ENCODE measurements around the gene PLXDC1.

Gene PLXDC1

DNA sequence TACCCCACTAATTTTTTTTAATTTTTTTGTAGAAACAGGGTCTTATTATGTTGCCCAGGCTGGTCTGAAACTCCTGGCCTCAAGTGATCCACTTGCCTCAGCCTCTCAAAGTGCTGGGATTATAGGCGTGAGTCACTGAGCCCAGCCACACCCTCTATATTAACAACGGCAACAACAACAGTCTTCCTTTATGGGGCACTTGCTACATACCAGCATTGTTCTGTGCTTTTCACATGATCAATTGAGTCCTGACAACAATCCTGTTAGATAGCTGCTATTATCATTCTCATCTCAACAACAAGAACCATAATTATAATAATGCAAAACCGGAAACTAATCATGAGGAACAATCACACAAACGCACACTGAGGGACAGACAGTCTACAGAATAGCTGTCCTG, 27.1 kb upstream of the PLXDC1 start:
- no peak for DNase-seq (ENCODE audit: low spot score)
- TF ChIP-seq, protein P1, sequence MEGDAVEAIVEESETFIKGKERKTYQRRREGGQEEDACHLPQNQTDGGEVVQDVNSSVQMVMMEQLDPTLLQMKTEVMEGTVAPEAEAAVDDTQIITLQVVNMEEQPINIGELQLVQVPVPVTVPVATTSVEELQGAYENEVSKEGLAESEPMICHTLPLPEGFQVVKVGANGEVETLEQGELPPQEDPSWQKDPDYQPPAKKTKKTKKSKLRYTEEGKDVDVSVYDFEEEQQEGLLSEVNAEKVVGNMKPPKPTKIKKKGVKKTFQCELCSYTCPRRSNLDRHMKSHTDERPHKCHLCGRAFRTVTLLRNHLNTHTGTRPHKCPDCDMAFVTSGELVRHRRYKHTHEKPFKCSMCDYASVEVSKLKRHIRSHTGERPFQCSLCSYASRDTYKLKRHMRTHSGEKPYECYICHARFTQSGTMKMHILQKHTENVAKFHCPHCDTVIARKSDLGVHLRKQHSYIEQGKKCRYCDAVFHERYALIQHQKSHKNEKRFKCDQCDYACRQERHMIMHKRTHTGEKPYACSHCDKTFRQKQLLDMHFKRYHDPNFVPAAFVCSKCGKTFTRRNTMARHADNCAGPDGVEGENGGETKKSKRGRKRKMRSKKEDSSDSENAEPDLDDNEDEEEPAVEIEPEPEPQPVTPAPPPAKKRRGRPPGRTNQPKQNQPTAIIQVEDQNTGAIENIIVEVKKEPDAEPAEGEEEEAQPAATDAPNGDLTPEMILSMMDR (IDR thresholded peaks at IDR 0.05; ENCODE audit: extremely low read depth, missing control alignments), result no peak

DNA sequence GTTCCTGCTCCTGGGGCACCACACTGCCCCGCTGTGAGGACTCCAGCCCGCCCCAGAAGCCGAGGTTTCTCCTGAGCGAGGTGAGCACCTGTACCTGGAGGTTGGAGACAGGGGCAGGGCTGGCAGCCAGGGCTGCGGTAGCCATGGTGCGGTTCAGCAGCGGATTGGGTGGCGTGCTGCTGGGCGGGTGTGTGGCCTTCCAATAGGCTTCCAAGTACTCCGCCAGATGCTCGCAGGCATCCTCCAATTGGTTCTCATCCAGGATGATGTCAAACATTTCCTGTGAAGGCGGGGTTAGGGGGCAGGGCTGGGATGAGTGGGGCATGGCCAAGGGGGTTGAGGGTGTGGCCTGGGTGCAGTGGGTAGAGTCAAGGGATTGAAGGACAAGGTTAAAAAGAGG, 25.8 kb upstream of the PLXDC1 start:
- TF ChIP-seq, protein P1 (IDR thresholded peaks at IDR 0.05; ENCODE audit: extremely low read depth, missing control alignments), result no peak
- no peak for DNase-seq (ENCODE audit: low spot score)

DNA sequence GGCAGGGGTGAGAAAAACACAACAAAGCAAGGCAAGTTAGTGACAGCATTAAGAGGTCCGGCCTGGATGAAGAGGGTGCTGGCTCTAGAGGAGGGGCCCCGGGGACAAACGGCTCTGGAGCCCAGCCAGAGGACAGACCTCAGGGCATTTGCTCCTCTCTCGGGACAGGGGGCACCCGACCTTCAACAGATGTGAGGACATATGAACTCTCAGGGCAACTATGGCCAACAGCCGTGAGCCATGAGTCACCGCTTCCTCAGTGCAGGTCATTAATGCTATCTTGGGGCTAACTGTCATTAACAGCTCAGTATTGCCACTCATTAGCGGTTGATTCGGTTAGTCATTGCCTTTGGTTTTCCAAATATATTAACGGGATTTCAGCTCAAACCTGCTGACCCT, 24.3 kb upstream of the PLXDC1 start:
- TF ChIP-seq, protein P1 (IDR thresholded peaks at IDR 0.05; ENCODE audit: extremely low read depth, missing control alignments), result no peak
- DNase-seq (ENCODE audit: low spot score), result no peak

DNA sequence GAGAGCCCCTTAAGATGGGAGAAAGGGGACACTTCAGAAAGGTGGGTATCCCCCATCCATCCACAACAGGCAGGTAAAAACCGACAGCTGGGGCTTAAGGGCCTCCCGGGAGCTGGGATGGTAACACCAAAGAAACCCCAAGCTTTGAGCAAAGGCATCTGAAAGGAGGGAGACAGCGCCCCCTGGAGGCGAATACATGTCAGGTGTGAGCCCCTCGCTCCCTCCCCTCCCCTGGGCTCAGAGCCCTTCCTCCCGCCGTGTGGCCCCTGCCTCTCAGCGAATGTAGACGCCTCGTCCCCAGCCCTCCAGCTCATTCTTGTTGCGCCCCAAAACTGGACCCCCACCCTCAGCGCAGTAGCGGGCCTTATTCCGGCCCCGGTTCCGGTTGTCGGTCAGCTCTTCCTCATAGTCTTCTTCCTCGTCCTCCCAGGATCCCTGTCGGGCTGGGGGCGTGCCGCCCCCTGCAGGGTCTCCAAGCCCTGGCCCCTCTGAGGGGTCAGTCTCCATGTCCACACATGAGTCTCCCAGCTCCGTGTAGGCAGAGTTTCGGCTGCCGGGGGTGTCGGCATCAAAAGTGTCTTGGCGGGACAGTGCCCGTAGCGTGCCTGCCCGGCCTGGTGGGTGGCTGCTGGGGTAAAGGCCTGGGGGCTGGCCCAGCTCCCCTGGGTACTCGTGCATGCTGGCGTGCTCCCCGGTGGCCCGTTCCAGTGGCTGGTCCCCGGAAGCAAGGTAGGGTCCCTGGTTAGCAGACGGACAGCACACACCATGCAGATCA, 23.7 kb upstream of the PLXDC1 start:
- DNase-seq (ENCODE audit: low spot score), result peak; percentile 87
- TF ChIP-seq, protein P1 (IDR thresholded peaks at IDR 0.05; ENCODE audit: extremely low read depth, missing control alignments), result peak; percentile 74

DNA sequence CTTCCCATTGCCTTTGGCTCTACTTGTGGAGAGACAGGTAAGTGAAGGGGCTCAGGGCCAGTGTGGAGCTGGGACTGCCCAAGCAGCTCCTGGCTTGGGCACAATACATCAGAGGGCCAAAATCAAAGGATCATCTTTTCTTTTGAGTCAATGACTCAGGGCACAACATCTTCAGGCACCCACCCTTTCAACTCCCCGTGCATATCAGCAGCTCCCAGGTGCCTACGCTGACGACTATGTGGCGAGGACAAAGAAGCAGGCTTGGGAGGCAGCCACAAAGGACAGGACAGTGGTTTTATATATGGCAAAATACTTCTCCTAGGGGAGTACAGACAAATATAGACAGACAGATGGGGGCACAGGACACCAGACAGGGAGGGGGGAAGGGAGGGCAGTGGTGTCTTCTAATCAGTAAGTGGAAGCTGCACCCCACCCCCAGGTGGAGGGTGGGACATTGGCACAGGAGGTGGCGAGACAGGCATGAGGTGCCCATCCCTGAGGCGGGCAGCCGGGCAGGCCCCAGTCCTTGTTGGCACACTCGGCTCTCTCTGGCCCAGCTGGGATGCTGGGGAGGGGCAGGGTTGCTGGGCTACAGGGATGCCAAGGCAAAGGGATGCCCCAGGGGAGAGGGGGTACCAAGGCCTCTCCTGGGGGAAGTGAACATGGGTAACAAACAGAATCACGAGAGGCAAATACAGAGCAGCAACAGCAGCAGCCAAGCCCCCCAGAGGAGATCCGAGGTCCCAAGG, 22.3 kb upstream of the PLXDC1 start:
- DNase-seq (ENCODE audit: low spot score), result no peak
- TF ChIP-seq, protein P1 (IDR thresholded peaks at IDR 0.05; ENCODE audit: extremely low read depth, missing control alignments), result no peak

DNA sequence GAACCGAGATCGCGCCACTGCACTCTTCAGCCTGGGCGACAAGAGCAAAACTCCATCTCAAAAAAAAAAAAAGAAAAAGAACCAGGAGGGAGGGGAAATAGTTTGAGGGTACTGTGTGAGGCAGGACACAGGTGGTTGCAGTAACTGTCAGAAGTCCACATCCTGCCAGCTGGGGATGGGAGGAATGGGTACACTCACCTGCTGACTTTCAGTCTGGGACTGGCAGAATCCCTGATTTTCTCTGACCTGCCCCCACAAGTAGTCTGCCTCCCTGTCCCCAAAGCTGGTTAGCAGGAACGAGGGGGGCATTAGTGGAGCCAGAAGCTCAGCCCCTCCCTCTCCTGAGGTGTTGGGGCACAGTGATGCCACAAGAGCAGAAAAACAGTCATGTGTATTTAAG, 21.6 kb upstream of the PLXDC1 start:
- TF ChIP-seq, protein P1 (IDR thresholded peaks at IDR 0.05; ENCODE audit: extremely low read depth, missing control alignments), result no peak
- DNase-seq (ENCODE audit: low spot score), result no peak

DNA sequence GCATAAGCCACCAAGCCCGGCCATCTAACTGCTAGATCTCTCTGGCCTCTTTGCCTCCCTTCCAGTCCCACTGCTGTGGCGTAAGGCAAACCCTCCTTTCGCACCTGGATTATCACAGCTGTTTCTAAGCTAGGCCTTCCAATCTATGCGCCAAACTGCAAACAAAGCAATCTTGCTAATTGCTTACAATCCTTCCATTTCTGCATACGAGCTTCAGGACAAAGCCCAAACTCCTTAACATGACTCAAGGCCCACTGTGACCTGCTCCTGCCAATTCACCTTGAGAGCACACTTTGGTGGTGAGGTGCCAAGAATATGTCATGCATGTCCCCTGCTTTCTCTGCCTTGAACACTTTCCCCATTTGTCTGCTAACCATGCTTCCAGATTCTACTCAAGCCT, 20.5 kb upstream of the PLXDC1 start:
- DNase-seq (ENCODE audit: low spot score), result no peak

More for the DNA sequence above, 20.5 kb upstream of the PLXDC1 start:
- TF ChIP-seq, protein P1 (IDR thresholded peaks at IDR 0.05; ENCODE audit: extremely low read depth, missing control alignments), result no peak

Data from GM20000 (cell line).